Fibroblast of skin of left quadriceps (primary cell): ENCODE measurements around the gene AGAP1.

Source experiments
- DNase-seq, 2 experiments: peaks; one replicate each; pipeline ENCODE4 v3.0.0-alpha.2; 2013; ENCODE audit warnings: low read depth in 2 of 2

The AGAP1 gene

GRCh38 chr2:236168110-236169080, 674.6 kb downstream of the AGAP1 start, which contains the start of gene GBX2:
Gene GBX2, minus strand, starts transcription at chr2:236168386. Its CDS starts 415 bp downstream, at chr2:236167971.
- no peak for DNase-seq

- no peak for DNase-seq
Measured at GRCh38 chr2:236169151-236169721, 675.4 kb downstream of the AGAP1 start.

- no peak for DNase-seq
Measured at GRCh38 chr2:236169741-236170589, 676.1 kb downstream of the AGAP1 start.

GRCh38 chr2:236170590-236171165, 676.8 kb downstream of the AGAP1 start:
- DNase-seq, result no peak

- no peak for DNase-seq
Measured at GRCh38 chr2:236171181-236171679, 677.4 kb downstream of the AGAP1 start.

GRCh38 chr2:236171680-236172254, 677.9 kb downstream of the AGAP1 start:
- no peak for DNase-seq

- no peak for DNase-seq
Measured at GRCh38 chr2:236172255-236173035, 678.6 kb downstream of the AGAP1 start.

- no peak for DNase-seq
Measured at GRCh38 chr2:236173036-236173728, 679.3 kb downstream of the AGAP1 start.

GRCh38 chr2:236173729-236174607, 680.1 kb downstream of the AGAP1 start:
- no peak for DNase-seq

GRCh38 chr2:236175548-236176150, 681.8 kb downstream of the AGAP1 start:
- no peak for DNase-seq

- no peak for DNase-seq
Measured at GRCh38 chr2:236176417-236176816, 682.6 kb downstream of the AGAP1 start.

- DNase-seq, result no peak
Measured at GRCh38 chr2:236176951-236177350, 683.1 kb downstream of the AGAP1 start.

- no peak for DNase-seq
Measured at GRCh38 chr2:236177604-236177966, 683.7 kb downstream of the AGAP1 start.

- DNase-seq, result no peak
Measured at GRCh38 chr2:236177967-236178889, 684.4 kb downstream of the AGAP1 start.

- no peak for DNase-seq
Measured at GRCh38 chr2:236178890-236179235, 685.0 kb downstream of the AGAP1 start.

- no peak for DNase-seq
Measured at GRCh38 chr2:236179236-236180075, 685.6 kb downstream of the AGAP1 start.
